GM12878 (cell line): ENCODE data around the gene SUPT4H1. TPM values are rescaled to one million over a fixed set of nuclear protein-coding genes. Genes with fewer than 3 reads are reported as not detected.

ENCODE experiments used
- ASH2L ChIP-seq: fragments of 300-600, 200-600 bp; sonication (generic); IDR thresholded peaks from 2 replicates; pipeline ENCODE4 v1.6.1; 2017; ENCODE audit warnings: low read depth, mild to moderate bottlenecking, borderline replicate concordance
- BACH1 ChIP-seq: fragments of 450-650 bp; IDR thresholded peaks from 2 replicates; pipeline ENCODE4 v1.6.1; 2017; ENCODE audit warnings: mild to moderate bottlenecking, borderline replicate concordance
- BMI1 ChIP-seq: fragments of 450-650 bp; IDR thresholded peaks from 2 replicates; pipeline ENCODE4 v1.6.1; 2016; ENCODE audit warnings: mild to moderate bottlenecking, moderate library complexity, borderline replicate concordance
- BRCA1 ChIP-seq: IDR thresholded peaks from 2 replicates; pipeline ENCODE4 v1.6.1; 2011; ENCODE audit warnings: low read depth, low read length, improper control_type of control experiment
- CBFB ChIP-seq: IDR thresholded peaks from 2 replicates; pipeline ENCODE4 v1.6.1; 2016; ENCODE audit warnings: antibody characterized with exemption, low read depth
- CHD2 ChIP-seq: IDR thresholded peaks from 2 replicates; pipeline ENCODE4 v1.6.1; 2011; ENCODE audit warnings: low read depth, low read length, improper control_type of control experiment, borderline replicate concordance
- GATAD2B ChIP-seq: fragments of 450-650 bp; conservative IDR thresholded peaks from 2 replicates; pipeline ENCODE4 v1.6.1; 2017; ENCODE audit warnings: low read depth, mild to moderate bottlenecking, moderate library complexity
- LARP7 ChIP-seq: fragments of 450-650 bp; IDR thresholded peaks from 2 replicates; pipeline ENCODE4 v1.6.1; 2017; ENCODE audit warnings: mild to moderate bottlenecking
- MYC ChIP-seq: IDR thresholded peaks from 2 replicates; pipeline ENCODE4 v1.6.1; 2011; ENCODE audit warnings: mild to moderate bottlenecking, low read length, moderate library complexity, inconsistent platforms; ENCODE audit not compliant: insufficient read depth, insufficient replicate concordance, insufficient read length, severe bottlenecking
- SIN3A ChIP-seq: IDR thresholded peaks from 2 replicates; pipeline ENCODE4 v1.6.1; 2012; ENCODE audit warnings: low read depth, low read length, improper control_type of control experiment
- SKIL ChIP-seq: fragments of 450-650 bp; IDR thresholded peaks from 2 replicates; pipeline ENCODE4 v1.6.1; 2017; ENCODE audit warnings: mild to moderate bottlenecking, low read depth, inconsistent platforms; ENCODE audit not compliant: poor library complexity, severe bottlenecking
- SMAD1 ChIP-seq: fragments of 450-650 bp; IDR thresholded peaks from 2 replicates; pipeline ENCODE4 v1.6.1; 2018; ENCODE audit warnings: mild to moderate bottlenecking, low read depth; ENCODE audit not compliant: partially characterized antibody
- SMAD5 ChIP-seq: IDR thresholded peaks from 2 replicates; pipeline ENCODE4 v1.6.1; 2016; ENCODE audit warnings: antibody characterized with exemption, low read depth
- SP1 ChIP-seq: IDR thresholded peaks from one replicate; pipeline ENCODE4 v1.6.1; 2011; ENCODE audit warnings: low read depth, low read length
- USF1 ChIP-seq: IDR thresholded peaks from 2 replicates; pipeline ENCODE4 v1.6.1; 2011; ENCODE audit warnings: borderline replicate concordance, low read depth, mild to moderate bottlenecking, moderate library complexity, mixed read lengths, low read length; ENCODE audit not compliant: insufficient read depth; ENCODE audit errors: extremely low read length
- ZBTB4 ChIP-seq: fragments of 450-650 bp; formaldehyde crosslinking; IDR thresholded peaks from 2 replicates; pipeline ENCODE4 v1.4.0; 2022; ENCODE audit warnings: mild to moderate bottlenecking, moderate library complexity
- ZNF274 ChIP-seq: IDR thresholded peaks from one replicate; pipeline ENCODE4 v1.8.0; 2011; ENCODE audit not compliant: insufficient read length, insufficient read depth
- polyA plus RNA-seq, 11 experiments: library from polyadenylated mRNA; depleted of rRNA in 4 of 11; unstranded in 6 of 11; stranded (reverse) in 5 of 11; fragments of >200 nt; fragmentation: Nextera tagmentation in 4 of 11; fragmentation: Illumina TruSeq in 1 of 11; extraction: Ambion mirVana in 4 of 11; extraction: Trizol in 1 of 11; gene quantifications; 1 replicate in 1 of 11; 2 replicates in 10 of 11; pipeline versions ENCODE4 v1.2.1 to v1.2.3, GENCODE V29; 2011 to 2016; ENCODE audit warnings: inconsistent platforms in 2 of 11, missing spikeins in 2 of 11, low read depth in 1 of 11
- total RNA-seq, 4 experiments: library from RNA; depleted of rRNA in 3 of 4; stranded (reverse); fragments of >200 nt in 3 of 4; fragmentation: Illumina TruSeq in 1 of 4; extraction: Trizol in 1 of 4; gene quantifications; 2 replicates each; pipeline versions ENCODE4 v1.2.1 to v1.2.3, GENCODE V29; 2013 to 2021
- TF ChIP-seq, protein P1 (sequence below): IDR thresholded peaks from 2 replicates; pipeline ENCODE4 v1.6.1; 2012; ENCODE audit warnings: low read depth, low read length, improper control_type of control experiment

SUPT4H1 gene
- total and polyA plus RNA-seq, 10 of the 15 experiments (the other 5 are each of a cell fraction or from before 2014, with no cell fraction given) = 83.8 to 293 (median 128) TPM

DNA sequence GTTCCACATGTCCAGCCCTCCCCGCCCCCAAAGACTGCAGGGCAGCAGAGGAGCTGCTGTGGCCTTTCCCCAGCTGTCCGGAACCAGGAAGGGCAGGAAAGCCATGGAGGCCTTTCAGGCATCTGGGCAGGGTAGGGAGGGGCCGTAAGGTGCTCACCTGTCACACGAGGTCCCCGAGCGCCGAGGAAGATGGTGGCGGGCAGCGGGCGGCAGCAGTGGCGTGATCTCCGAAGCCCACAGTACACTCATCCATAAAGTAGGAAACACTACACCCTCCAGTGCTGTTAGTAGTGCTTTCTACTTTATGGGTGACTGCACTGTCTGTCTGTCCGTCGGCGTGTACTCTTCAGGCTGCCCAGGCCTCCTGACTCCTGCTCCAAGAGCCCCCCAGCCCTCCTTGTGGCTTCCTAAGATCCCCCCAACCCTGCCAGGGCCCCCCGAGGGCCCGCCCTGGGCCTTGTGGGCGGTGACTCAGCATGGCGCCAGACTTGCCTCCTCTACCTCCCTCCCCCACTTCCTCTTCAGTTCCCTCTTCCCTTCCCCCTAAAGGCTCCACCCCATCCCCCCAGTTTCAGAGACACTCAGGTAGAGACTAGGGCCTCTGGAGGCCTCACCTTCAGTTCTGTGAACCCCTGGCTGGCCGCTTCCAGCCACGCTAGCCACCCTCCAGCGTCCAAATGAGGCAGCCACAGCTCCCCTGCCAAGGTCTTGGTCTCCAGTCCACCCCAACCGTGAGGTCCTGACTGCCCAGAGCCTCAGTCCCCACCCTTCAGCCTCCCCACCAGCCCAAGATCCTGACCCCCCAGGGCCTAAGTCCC lies 20.8 kb downstream of the SUPT4H1 start (continued):
- TF ChIP-seq MYC (peak; percentile 66), CBFB (no peak; the same call in 1 of the 2 replicates), SMAD5 (peak; percentile 78), ZBTB4 (CRISPR knock-in tag) (peak; percentile 76), LARP7 (peak; percentile 21; the same call in 1 of the 2 replicates), GATAD2B (peak; percentile 19; the same call in 1 of the 2 replicates), BRCA1 (peak; percentile 31; the same call in 1 of the 2 replicates), BACH1 (peak; percentile 38; the same call in 1 of the 2 replicates), SP1 (peak; percentile 20), USF1 (no peak), BMI1 (0 out of 2 replicates have a peak, but pooled peaks have one; percentile 8), CHD2 (peak; percentile 87), SKIL (peak; percentile 43), ASH2L (no peak), ZNF274 (no peak), SIN3A (no peak; the same call in 1 of the 2 replicates), SMAD1 (peak; percentile 46)
- TF ChIP-seq, protein P1, sequence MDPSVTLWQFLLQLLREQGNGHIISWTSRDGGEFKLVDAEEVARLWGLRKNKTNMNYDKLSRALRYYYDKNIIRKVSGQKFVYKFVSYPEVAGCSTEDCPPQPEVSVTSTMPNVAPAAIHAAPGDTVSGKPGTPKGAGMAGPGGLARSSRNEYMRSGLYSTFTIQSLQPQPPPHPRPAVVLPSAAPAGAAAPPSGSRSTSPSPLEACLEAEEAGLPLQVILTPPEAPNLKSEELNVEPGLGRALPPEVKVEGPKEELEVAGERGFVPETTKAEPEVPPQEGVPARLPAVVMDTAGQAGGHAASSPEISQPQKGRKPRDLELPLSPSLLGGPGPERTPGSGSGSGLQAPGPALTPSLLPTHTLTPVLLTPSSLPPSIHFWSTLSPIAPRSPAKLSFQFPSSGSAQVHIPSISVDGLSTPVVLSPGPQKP = no peak
